ENCODE measurements around the gene SLIT3. TPM values are rescaled to one million over a fixed set of nuclear protein-coding genes. Genes with fewer than 3 reads are reported as not detected.

SLIT3 gene
- total and polyA plus RNA-seq, 10 of the 15 experiments (the other 5 are each of a cell fraction or from before 2014, with no cell fraction given): 0.05 TPM; not detected in 9

DNA sequence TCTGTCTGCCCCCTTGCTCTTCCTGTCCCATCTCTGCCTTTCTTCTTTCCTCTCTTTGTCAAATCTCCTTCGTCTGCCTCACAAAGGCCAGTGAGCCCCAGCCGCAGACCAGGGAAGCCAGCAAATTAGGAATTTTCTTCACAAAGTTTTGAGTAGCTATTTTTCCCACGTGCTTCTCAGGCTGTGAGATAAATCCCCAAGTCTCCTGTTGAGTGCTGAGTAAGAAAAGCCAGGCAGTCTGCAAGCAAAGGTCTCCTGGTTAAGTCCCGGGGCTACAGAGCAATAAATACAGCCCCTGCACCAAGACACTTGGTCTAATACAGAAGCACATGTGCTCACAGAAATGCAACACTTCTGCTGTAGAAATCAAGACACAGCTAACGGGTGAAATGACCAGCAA is 284.9 kb downstream of the SLIT3 start (continued):
- TF ChIP-seq, protein P1, sequence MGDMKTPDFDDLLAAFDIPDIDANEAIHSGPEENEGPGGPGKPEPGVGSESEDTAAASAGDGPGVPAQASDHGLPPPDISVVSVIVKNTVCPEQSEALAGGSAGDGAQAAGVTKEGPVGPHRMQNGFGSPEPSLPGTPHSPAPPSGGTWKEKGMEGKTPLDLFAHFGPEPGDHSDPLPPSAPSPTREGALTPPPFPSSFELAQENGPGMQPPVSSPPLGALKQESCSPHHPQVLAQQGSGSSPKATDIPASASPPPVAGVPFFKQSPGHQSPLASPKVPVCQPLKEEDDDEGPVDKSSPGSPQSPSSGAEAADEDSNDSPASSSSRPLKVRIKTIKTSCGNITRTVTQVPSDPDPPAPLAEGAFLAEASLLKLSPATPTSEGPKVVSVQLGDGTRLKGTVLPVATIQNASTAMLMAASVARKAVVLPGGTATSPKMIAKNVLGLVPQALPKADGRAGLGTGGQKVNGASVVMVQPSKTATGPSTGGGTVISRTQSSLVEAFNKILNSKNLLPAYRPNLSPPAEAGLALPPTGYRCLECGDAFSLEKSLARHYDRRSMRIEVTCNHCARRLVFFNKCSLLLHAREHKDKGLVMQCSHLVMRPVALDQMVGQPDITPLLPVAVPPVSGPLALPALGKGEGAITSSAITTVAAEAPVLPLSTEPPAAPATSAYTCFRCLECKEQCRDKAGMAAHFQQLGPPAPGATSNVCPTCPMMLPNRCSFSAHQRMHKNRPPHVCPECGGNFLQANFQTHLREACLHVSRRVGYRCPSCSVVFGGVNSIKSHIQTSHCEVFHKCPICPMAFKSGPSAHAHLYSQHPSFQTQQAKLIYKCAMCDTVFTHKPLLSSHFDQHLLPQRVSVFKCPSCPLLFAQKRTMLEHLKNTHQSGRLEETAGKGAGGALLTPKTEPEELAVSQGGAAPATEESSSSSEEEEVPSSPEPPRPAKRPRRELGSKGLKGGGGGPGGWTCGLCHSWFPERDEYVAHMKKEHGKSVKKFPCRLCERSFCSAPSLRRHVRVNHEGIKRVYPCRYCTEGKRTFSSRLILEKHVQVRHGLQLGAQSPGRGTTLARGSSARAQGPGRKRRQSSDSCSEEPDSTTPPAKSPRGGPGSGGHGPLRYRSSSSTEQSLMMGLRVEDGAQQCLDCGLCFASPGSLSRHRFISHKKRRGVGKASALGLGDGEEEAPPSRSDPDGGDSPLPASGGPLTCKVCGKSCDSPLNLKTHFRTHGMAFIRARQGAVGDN (IDR thresholded peaks at IDR 0.05): no peak

DNA sequence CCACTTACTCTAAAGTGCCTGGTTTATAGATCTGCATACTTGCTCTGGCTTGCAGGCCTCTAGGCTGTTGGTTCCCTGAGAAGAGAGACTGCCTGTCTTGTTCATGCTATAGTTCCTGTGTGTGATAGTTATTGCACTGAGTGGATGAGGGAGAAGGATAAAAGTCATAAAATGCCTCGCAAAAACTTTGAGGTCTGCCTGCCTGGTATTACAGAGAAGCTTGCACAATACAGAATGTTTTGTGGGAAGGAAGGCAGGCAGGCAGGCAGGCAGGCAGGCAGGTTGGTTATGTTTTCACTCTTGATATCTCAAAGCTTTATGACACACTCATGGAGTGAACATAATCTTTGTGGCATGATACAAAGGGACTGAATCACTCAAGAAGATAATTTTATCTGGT is 287.1 kb downstream of the SLIT3 start:
- ChIA-PET SMC1A (ENCODE audit: uncharacterized antibody, unreplicated experiment) (no interaction called here), POLR2A (no interaction called here), RAD21 (ENCODE audit: unreplicated experiment) (no interaction called here), CTCF (interaction anchor here (0.6 to 1.0 kb wide), 2 partner anchors 26 to 891 kb away, joined by 3 read pairs; no protein-coding TSS in a partner anchor)
- WGBS (ENCODE audit: insufficient coverage, insufficient replicate concordance, low lambda C conversion rate, missing lambda C conversion rate): 71% methylated on average over 1 of the region's 1 CpG
- Histone ChIP-seq H3K4me2 (ENCODE audit: control insufficient read depth, insufficient read depth) (no peak overlapping the region), H3K36me3 (ENCODE audit: control insufficient read depth in 2 of 2, insufficient read depth in 2 of 2, low read length in 1 of 2) (no peaks in the 10 kb centered on the region), H3K4me1 (ENCODE audit: control insufficient read depth, insufficient read depth, low read length) (0 out of 2 replicates have a peak, but pooled peaks cover 5% of the 10 kb centered on the region), H3K4me3 (no peak overlapping the region), H3K9ac (ENCODE audit: control insufficient read depth, insufficient read depth, low read length) (no peak overlapping the region), H4K20me1 (ENCODE audit: control insufficient read depth, insufficient read depth) (no peaks in the 10 kb centered on the region), H3K27me3 (replicated peaks in 1 of 2; ENCODE audit: control insufficient read depth in 2 of 2, insufficient read depth in 2 of 2, low read length in 1 of 2) (peaks cover 1 to 3% of the 10 kb centered on the region in 2 experiments; a peak in 3 of 4 replicates), H3K9me3 (replicated peaks; ENCODE audit: control insufficient read depth, insufficient read depth, low read length) (no peaks in the 10 kb centered on the region), H2AFZ (ENCODE audit: control insufficient read depth, low read depth, low read length) (no peak overlapping the region), H3K79me2 (ENCODE audit: control insufficient read depth, insufficient read depth, low read length) (no peaks in the 10 kb centered on the region), H3K27ac (ENCODE audit: control insufficient read depth, insufficient read depth) (no peak overlapping the region)
- intact Hi-C loops (cut with micrococcal nuclease; ENCODE audit: unreplicated experiment): no loop called here
- no TSS peak for BruUV-seq (replicated peaks)
- FAIRE-seq (no peak), ATAC-seq (no peak), DNase-seq (ENCODE audit: low read depth, low spot score) (no peak)
- in situ Hi-C loops (cut with MboI): no loop called here
- no peak for TF ChIP-seq WRNIP1 (IDR thresholded peaks at IDR 0.05; ENCODE audit: borderline replicate concordance, low read depth, low read length)
- TF ChIP-seq, protein P2, sequence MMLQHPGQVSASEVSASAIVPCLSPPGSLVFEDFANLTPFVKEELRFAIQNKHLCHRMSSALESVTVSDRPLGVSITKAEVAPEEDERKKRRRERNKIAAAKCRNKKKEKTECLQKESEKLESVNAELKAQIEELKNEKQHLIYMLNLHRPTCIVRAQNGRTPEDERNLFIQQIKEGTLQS (IDR thresholded peaks at IDR 0.05; ENCODE audit: borderline replicate concordance, extremely low read depth, low read depth, low read length): no peak
- TF ChIP-seq SMARCA5 (IDR thresholded peaks at IDR 0.05): no peak
- TF ChIP-seq MEF2B (IDR thresholded peaks at IDR 0.05; ENCODE audit: partially characterized antibody, poor library complexity, severe bottlenecking): no peak
- TF ChIP-seq, protein P3, sequence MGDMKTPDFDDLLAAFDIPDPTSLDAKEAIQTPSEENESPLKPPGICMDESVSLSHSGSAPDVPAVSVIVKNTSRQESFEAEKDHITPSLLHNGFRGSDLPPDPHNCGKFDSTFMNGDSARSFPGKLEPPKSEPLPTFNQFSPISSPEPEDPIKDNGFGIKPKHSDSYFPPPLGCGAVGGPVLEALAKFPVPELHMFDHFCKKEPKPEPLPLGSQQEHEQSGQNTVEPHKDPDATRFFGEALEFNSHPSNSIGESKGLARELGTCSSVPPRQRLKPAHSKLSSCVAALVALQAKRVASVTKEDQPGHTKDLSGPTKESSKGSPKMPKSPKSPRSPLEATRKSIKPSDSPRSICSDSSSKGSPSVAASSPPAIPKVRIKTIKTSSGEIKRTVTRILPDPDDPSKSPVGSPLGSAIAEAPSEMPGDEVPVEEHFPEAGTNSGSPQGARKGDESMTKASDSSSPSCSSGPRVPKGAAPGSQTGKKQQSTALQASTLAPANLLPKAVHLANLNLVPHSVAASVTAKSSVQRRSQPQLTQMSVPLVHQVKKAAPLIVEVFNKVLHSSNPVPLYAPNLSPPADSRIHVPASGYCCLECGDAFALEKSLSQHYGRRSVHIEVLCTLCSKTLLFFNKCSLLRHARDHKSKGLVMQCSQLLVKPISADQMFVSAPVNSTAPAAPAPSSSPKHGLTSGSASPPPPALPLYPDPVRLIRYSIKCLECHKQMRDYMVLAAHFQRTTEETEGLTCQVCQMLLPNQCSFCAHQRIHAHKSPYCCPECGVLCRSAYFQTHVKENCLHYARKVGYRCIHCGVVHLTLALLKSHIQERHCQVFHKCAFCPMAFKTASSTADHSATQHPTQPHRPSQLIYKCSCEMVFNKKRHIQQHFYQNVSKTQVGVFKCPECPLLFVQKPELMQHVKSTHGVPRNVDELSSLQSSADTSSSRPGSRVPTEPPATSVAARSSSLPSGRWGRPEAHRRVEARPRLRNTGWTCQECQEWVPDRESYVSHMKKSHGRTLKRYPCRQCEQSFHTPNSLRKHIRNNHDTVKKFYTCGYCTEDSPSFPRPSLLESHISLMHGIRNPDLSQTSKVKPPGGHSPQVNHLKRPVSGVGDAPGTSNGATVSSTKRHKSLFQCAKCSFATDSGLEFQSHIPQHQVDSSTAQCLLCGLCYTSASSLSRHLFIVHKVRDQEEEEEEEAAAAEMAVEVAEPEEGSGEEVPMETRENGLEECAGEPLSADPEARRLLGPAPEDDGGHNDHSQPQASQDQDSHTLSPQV (IDR thresholded peaks at IDR 0.05): no peak
- TF ChIP-seq ZNF207 (IDR thresholded peaks at IDR 0.05; ENCODE audit: borderline replicate concordance): no peak
- no peak for TF ChIP-seq YY1 (IDR thresholded peaks at IDR 0.05; ENCODE audit: low read depth, low read length)
- TF ChIP-seq BRCA1 (IDR thresholded peaks at IDR 0.05; ENCODE audit: low read depth, low read length): no peak
- TF ChIP-seq, protein P4, sequence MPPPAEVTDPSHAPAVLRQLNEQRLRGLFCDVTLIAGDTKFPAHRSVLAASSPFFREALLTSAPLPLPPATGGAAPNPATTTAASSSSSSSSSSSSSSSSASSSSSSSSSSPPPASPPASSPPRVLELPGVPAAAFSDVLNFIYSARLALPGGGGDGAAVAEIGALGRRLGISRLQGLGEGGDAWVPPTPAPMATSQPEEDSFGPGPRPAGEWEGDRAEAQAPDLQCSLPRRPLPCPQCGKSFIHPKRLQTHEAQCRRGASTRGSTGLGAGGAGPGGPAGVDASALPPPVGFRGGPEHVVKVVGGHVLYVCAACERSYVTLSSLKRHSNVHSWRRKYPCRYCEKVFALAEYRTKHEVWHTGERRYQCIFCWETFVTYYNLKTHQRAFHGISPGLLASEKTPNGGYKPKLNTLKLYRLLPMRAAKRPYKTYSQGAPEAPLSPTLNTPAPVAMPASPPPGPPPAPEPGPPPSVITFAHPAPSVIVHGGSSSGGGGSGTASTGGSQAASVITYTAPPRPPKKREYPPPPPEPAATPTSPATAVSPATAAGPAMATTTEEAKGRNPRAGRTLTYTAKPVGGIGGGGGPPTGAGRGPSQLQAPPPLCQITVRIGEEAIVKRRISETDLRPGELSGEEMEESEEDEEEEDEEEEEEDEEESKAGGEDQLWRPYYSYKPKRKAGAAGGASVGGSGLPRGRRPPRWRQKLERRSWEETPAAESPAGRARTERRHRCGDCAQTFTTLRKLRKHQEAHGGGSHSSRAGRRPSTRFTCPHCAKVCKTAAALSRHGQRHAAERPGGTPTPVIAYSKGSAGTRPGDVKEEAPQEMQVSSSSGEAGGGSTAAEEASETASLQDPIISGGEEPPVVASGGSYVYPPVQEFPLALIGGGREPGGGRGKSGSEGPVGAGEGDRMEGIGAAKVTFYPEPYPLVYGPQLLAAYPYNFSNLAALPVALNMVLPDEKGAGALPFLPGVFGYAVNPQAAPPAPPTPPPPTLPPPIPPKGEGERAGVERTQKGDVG (CRISPR knock-in tag; IDR thresholded peaks at IDR 0.05): no peak
- no peak for TF ChIP-seq FOXK2 (IDR thresholded peaks at IDR 0.05)
